Immature natural killer cell (primary cell): ENCODE measurements around the gene DNAI1. TPM values are rescaled to one million over a fixed set of nuclear protein-coding genes. Genes with fewer than 3 reads are reported as not detected.
A peak's percentile ranks its signal among the peaks of the same experiment; 100 is the strongest.

Experiments used
- DNase-seq, 3 donors: peaks; one replicate each; pipeline ENCODE4 v3.0.0; 2022; ENCODE audit warnings: mixed read lengths in 1 of 3
- H3K27ac Mint-ChIP-seq, 6 donors: one replicate each; pipeline ENCODE4 v1.8.0; 2020; ENCODE audit warnings: mixed read lengths in 6 of 6, mild to moderate bottlenecking in 5 of 6, inconsistent platforms in 4 of 6, moderate library complexity in 3 of 6
- H3K27me3 Mint-ChIP-seq, 3 donors: one replicate each; pipeline ENCODE4 v1.8.0; 2020 to 2021; ENCODE audit warnings: low read depth in 3 of 3, mild to moderate bottlenecking in 3 of 3, mixed read lengths in 3 of 3, moderate library complexity in 3 of 3, inconsistent platforms in 1 of 3
- H3K36me3 Mint-ChIP-seq, 3 donors: one replicate each; pipeline ENCODE4 v1.8.0; 2020; ENCODE audit warnings: mixed read lengths in 3 of 3, inconsistent platforms in 2 of 3, mild to moderate bottlenecking in 2 of 3
- H3K4me1 Mint-ChIP-seq, 2 donors: one replicate each; pipeline ENCODE4 v1.8.0; 2020; ENCODE audit warnings: inconsistent platforms in 2 of 2, mild to moderate bottlenecking in 2 of 2, mixed read lengths in 2 of 2, moderate library complexity in 1 of 2
- H3K4me3 Mint-ChIP-seq, 5 donors: one replicate each; pipeline ENCODE4 v1.8.0; 2020; ENCODE audit warnings: mild to moderate bottlenecking in 5 of 5, mixed read lengths in 5 of 5, inconsistent platforms in 3 of 5, moderate library complexity in 3 of 5
- H3K9me3 Mint-ChIP-seq, 6 donors: one replicate each; pipeline ENCODE4 v1.8.0; 2020; ENCODE audit warnings: mild to moderate bottlenecking in 6 of 6, mixed read lengths in 6 of 6, inconsistent platforms in 4 of 6, moderate library complexity in 3 of 6
- polyA plus RNA-seq, 3 donors: library from polyadenylated mRNA; unstranded; fragments of 300-500 nt; fragmentation: Illumina TruSeq; gene quantifications; one replicate each; pipeline ENCODE4 v1.2.3, GENCODE V29; 2021

DNAI1 gene
- polyA plus RNA-seq: not detected

DNA sequence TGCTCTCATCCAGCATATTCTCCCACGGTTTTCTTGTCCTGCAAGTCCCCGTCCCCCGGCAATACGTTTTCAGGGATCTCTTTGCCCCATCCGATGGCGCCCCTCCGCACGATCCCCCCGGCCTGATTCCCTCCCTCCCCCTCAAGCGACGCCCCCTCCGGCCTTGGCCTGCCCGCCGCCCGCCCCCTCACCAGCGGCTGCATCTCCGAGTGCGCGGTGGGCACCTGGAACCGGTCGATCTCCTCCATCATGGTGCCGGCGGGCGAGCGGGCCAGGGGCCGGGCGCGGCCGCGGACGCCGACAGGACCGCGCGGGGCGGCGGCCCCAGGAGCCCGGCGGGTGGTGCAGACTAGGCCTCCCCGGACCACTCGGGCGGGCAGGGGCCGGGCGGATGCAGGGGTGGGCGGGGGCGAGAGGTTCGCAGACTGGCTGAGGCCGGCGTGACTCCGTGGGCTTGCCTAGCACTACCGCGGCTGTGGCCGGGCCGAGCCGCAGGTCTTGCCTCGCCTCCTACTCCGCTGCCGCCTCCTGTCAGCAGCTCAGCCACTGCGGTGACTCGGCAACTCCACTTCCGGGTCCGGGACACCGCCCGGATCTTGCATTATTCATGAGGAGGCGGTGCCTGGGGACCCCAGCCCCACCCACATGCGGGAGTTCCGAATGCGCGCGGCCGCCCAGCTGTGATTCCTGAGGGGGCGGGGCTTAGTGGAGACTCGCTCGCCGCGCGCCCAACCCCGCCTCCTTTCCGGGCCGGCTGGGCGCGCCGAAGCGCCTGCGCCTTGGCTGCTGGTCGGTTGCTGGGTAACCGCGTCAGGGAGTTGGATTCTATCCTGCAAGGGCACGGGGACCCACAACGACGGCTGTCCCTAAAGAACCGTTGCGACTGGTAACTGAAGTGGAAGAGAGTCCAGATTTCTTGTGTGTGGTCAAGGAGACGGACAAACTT is at the start of gene DNAI1, which contains the start of gene FAM219A:
DNAI1 (plus strand) TSS at position 793 of the 946 bp plus-strand sequence. CDS start 201 bp downstream, outside the sequence.
FAM219A (minus strand) TSS at position 558 of the 946 bp plus-strand sequence; CDS start at position 251, 307 bp downstream.
- peaks cover 8 to 14% (median 13%) of the 10 kb centered on the region in 3 donors for H3K27me3 Mint-ChIP-seq
- no peaks in the 10 kb centered on the region for H3K36me3 Mint-ChIP-seq
- H3K27ac Mint-ChIP-seq: peak within 1 kb of the TSS; percentile 71 to 91 (median 86)
- DNase-seq: peak; percentile 100
- H3K4me3 Mint-ChIP-seq: peak within 1 kb of the TSS; percentile 89 to 94 (median 90)
- H3K9me3 Mint-ChIP-seq: no peaks in the 10 kb centered on the region
- H3K4me1 Mint-ChIP-seq: peaks cover 32 to 43% of the 10 kb centered on the region in 2 donors

DNA sequence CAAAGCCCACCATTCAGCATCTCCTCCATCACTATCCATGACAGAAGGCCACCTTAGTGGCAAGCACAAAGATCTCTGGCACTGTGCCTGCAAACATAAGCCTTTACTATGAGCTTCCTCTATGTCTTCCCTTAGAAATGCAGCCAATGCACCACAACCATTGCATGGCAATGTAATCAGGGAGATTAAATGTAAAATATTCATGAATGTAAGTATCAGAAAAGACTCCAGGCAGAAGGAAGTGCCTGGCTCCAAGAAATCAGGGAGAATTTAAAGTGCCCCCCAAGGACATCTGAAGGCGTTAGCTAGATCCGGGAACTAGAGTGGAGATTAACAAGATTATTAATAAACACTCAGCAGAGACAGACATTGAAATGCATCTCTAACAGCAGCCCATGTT is 49.5 kb upstream of the DNAI1 start:
- Mint-ChIP-seq H3K27me3 (peaks cover 0 to 1% (median 0%) of the 10 kb centered on the region in 3 donors), H3K4me1 (no peaks in the 10 kb centered on the region), H3K9me3 (no peaks in the 10 kb centered on the region), H3K36me3 (peaks cover 0 to 9% (median 0%) of the 10 kb centered on the region in 3 donors), H3K27ac (no peak overlapping the region), H3K4me3 (no peak overlapping the region)
- DNase-seq: no peak

DNA sequence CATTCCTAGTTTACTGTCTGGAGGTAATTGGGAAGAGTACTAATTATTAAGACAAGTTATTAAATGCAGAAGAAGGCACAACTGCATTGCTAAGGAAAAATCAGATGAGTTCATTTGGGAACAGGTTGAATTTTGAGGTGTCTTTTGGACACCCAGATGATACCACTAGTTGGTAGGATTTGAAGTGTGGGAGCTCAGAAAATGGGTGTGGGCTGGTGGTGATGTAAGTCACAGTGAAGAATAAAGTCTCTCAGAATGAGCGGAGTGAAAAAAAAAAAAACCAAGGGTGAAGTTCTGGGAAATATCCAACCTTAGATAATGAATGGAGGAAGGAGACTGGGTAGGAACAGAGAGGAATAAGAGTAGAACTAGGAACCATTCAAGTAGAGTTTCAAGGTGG is 46.3 kb upstream of the DNAI1 start:
- no peak for DNase-seq
- Mint-ChIP-seq H3K36me3 (peaks cover 0 to 9% (median 4%) of the 10 kb centered on the region in 3 donors), H3K4me3 (no peak overlapping the region), H3K27ac (no peak overlapping the region), H3K9me3 (no peaks in the 10 kb centered on the region), H3K4me1 (no peaks in the 10 kb centered on the region), H3K27me3 (no peaks in the 10 kb centered on the region)

DNA sequence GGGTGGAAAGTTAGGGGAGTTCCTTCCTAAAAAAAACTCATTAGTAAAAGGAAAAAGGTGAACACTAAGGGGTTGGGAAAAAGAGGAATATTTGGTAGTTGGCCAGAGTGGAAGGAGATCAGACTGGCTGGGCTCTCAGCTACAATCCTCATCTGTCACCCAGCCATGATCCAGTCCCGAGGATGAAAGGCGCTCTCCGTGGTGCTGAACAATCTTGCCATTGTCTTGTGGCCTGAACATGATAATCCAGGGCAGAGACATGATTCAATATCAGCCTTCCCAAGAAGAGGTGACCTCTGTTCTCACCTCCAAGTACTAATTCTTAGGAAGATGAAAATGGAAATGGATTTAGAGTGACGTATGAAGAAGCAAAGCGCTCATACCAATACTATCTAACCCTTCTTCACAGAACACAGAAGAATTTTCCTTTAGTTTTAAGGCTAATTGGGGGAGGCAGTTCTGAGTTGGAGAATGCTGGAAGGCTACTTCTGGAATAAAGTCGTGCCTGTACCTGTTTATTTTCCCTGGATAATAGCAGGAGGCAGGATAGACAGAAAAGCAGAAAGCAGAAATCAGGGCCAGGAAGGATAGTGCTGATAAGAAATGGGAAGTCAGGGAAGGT is 45.3 kb upstream of the DNAI1 start:
- no peak overlapping the region for H3K4me3 Mint-ChIP-seq
- no peak overlapping the region for H3K27ac Mint-ChIP-seq
- H3K27me3 Mint-ChIP-seq: no peaks in the 10 kb centered on the region
- no peaks in the 10 kb centered on the region for H3K4me1 Mint-ChIP-seq
- H3K9me3 Mint-ChIP-seq: no peaks in the 10 kb centered on the region
- DNase-seq: peak in 1 of 3 donors; percentile 11
- peaks cover 0 to 9% (median 4%) of the 10 kb centered on the region in 3 donors for H3K36me3 Mint-ChIP-seq

DNA sequence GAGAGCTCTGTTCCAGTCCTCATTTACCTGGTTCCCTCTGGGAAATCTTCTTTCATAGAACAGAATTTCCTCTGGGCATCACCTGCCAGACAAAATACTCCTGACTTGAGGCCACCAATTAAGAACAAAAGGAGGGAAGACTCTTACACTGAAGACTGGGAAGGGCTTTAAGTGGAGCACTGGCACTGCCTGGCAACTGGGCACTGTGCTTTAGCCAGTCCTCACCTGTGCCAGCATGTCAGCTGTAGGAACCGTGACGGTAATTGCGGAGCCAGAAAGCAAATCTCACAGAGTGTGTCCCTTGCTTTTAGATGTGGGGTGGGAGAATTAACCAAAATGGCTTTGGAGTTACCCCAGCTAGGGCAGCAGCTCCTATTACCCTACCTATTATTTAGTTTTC is 40.9 kb upstream of the DNAI1 start:
- H3K27ac Mint-ChIP-seq: no peak overlapping the region
- peaks cover 0 to 6% (median 2%) of the 10 kb centered on the region in 3 donors for H3K27me3 Mint-ChIP-seq

DNA sequence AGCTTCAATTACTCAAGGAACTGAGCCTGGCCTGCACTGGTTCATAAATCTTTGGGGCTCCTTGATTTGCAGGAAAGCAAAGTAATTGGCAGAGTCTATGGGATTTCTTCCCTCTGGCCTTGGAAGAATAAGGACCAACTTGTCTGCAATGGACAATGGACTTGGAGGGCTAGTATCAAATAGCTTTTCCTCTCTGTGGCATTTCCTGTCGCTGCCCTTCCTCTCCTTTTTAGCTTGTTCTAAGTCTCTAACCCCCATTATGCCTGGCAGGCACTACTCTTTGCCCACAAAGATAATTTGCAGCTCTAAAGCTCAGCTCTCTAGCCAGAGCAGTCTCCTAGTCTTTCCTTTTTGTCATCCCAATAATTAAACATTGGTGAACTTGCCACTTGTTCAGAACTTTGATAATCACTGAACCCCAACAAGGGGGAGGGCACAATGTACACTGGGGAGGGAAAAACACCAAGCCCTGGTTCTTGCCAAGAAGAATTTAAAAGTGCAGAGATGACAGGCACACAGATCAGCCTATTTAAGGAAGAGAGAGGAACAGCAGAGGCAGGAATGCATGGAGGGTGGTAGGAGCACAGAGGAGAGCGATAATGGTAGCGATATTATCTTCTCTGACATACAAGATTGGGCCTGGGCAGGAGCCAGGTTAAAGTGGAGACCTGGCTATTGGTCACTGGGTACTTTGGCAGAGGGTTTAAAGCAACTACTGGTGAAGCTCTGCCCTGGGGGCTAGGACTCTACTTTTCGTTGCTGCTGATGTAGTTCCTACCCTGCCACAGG is 38.7 kb upstream of the DNAI1 start:
- Mint-ChIP-seq H3K4me3 (no peak overlapping the region), H3K27me3 (peaks cover 0 to 8% (median 2%) of the 10 kb centered on the region in 3 donors), H3K27ac (no peak overlapping the region), H3K4me1 (no peaks in the 10 kb centered on the region), H3K9me3 (no peaks in the 10 kb centered on the region), H3K36me3 (peaks cover 0 to 13% (median 0%) of the 10 kb centered on the region in 3 donors)
- no peak for DNase-seq

More for the DNA sequence above, 40.9 kb upstream of the DNAI1 start:
- no peak for DNase-seq
- Mint-ChIP-seq H3K4me3 (no peak overlapping the region), H3K4me1 (no peaks in the 10 kb centered on the region), H3K9me3 (no peaks in the 10 kb centered on the region), H3K36me3 (peaks cover 0 to 4% (median 0%) of the 10 kb centered on the region in 3 donors)

DNA sequence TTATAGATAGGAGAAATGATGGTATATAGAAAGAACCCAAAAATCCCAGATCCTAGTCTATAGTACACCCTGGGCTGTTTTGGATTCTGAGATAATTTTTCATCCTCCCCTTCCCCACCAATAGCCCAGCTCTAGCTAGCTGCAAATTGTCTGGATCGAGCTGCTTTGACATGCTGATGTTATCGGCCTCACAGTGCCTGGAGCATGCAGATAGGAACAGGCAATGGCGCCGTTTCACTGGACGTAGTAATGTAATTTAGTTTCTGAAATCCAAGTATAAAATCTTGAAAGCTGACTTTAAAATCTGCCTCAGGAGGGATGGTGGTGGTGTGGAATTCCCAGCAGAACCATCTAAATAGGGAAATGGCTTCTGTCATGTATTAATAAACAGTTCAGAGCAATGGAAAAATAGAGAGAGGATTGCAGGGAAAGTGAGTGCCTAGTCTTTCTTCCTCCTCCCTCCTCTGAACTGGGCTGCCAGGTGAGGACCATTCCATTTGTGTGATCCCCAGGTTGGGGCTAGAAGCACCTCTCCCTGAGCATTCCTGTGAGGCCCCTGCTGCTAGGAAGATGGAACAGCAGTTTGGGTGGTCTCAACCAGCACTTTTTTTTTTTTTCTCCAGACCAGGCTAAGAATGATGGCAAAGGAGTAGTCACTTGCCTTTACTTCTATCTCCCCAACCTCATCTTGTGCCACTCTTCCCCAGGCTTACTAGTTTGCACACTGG is 32.1 kb upstream of the DNAI1 start:
- H3K4me3 Mint-ChIP-seq: no peak overlapping the region
- peaks cover 0 to 3% (median 0%) of the 10 kb centered on the region in 3 donors for H3K27me3 Mint-ChIP-seq
- DNase-seq: no peak
- no peaks in the 10 kb centered on the region for H3K9me3 Mint-ChIP-seq
- H3K36me3 Mint-ChIP-seq: peaks cover 0 to 8% (median 0%) of the 10 kb centered on the region in 3 donors
- no peak overlapping the region for H3K27ac Mint-ChIP-seq
- H3K4me1 Mint-ChIP-seq: peaks cover 0 to 2% of the 10 kb centered on the region in 2 donors

DNA sequence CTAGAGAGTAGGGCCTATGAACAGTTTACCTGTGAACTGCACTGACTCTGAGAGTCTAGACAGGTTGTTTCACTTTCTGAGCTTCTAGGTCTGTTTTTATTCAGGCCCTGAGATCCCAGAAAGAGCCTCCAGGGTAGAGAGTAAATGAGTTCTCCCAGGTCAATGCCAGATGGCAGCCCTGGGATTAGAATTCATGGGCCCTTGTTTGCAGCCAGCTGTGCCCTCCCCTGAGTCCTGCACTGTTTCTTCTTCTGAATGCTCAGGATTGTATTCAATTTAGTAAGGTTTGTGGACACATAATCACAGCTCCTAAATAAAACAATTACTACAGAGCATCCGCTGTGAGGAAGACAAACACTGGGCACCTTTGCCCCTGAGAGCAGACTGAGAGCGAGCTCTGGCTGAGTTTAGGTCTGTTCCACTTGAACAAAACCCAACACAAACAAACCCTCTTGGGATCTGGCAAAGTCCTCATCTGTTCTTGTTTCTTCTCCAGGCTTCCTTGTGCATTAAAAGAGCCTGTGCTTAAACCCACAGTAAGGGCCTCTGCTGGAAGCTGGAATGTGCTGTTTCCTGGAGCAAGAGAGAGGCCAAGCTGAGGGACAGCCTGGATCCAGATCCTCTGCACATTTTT is 30.2 kb upstream of the DNAI1 start:
- peaks cover 0 to 1% (median 0%) of the 10 kb centered on the region in 3 donors for H3K27me3 Mint-ChIP-seq
- H3K27ac Mint-ChIP-seq: no peak overlapping the region
- no peak overlapping the region for H3K4me3 Mint-ChIP-seq
- no peaks in the 10 kb centered on the region for H3K9me3 Mint-ChIP-seq
- H3K36me3 Mint-ChIP-seq: peaks cover 0 to 4% (median 0%) of the 10 kb centered on the region in 3 donors
- no peak for DNase-seq
- peaks cover 0 to 2% of the 10 kb centered on the region in 2 donors for H3K4me1 Mint-ChIP-seq

DNA sequence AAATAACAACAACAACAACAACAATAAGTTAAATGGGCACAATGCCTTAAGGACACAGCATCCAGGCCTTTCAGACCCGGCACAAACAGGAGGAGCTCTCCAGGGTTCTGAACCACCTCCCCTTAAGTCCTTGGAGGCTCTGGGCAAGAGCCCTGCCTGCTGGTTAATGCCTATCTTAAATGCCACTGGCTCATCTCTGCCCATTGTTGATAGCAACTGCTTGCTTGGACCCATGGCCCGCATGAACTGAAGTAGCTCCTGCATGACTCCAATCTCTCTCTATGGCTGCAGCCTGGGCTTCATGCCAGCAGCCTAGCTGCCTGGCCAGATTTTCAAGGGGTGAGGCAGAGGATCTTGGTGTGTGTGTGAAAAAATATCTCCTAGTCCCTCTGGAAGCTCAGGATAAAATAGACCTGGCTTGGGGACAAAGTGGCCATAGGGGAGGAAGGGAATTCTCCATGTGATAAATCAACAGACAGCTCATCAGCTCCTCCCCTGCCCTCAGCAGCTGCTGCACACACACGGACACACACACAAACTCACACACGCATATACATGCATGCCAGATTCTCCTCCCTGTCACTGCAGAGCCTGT is 27.7 kb upstream of the DNAI1 start:
- no peak for DNase-seq
- no peak overlapping the region for H3K4me3 Mint-ChIP-seq
- peaks cover 0 to 2% of the 10 kb centered on the region in 2 donors for H3K4me1 Mint-ChIP-seq
- peaks cover 0 to 1% (median 0%) of the 10 kb centered on the region in 3 donors for H3K27me3 Mint-ChIP-seq
- H3K36me3 Mint-ChIP-seq: no peaks in the 10 kb centered on the region
- no peak overlapping the region for H3K27ac Mint-ChIP-seq
- H3K9me3 Mint-ChIP-seq: no peaks in the 10 kb centered on the region

DNA sequence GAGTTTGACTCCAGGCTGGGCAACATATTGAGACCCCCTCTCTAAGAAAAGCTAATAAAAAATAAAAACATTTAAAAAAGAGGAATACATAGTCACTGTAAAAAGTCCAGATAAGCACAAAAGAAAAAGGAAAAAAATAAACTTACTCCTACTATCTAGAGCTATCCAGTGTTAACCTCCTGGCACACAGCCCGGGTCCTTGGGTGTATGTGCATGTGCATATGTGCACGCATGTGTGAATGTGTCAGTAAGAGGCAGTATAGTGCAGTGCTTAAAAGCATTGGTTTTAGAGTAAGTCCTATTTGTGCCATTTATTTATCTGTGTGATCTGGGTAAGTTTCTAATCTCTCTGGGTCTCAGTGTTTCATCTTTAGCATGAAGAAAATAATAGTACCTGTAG is 26.9 kb upstream of the DNAI1 start:
- peaks cover 0 to 2% of the 10 kb centered on the region in 2 donors for H3K4me1 Mint-ChIP-seq

DNA sequence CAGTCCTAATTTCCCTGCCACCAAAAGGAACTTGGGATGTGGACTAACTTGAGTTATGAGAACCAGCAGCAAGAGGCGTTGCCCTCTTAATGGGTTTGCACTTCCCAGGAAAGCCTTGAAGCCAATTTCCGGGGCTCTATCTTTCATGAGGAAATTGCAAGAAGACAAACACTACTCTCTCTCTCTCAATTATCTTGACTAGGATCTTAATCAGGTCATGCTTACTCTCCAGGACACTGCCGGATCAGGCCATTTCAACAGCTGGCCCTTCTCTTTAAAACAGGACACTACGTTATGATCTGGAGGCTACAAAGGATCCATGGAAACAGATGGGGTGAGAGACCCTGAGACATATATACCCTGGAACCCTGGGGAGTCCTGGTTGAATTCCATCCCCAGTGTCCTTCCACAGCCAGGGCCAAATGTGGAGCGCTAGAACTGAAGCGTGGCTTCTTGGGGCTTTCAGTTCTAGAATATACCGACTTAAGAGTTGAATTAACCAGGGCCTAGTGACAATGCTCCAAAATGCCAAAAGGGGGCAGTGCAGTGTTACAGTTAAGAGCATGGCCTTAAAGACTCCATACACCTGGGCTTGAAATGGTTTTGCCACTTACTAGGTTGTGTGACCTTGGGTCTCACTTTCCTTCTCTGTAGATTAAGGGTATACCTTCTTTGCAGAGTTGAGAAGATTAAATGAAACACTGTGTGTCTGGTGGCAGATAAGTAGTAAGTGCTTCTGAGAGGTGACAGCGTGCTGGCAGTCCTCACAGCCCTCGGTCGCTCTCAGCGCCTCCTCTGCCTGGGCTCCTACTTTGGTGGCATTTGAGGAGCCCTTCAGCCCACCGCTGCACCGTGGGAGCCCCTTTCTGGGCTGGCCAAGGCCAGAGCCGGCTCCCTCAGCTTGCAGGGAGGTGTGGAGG is 21.3 kb upstream of the DNAI1 start:
- no peak overlapping the region for H3K27ac Mint-ChIP-seq
- peaks cover 0 to 2% (median 0%) of the 10 kb centered on the region in 6 donors for H3K9me3 Mint-ChIP-seq
- peak; percentile 50 to 61 (median 51) for DNase-seq
- H3K4me1 Mint-ChIP-seq: peaks cover 4 to 9% of the 10 kb centered on the region in 2 donors
- no peak overlapping the region for H3K4me3 Mint-ChIP-seq
- no peaks in the 10 kb centered on the region for H3K27me3 Mint-ChIP-seq
- H3K36me3 Mint-ChIP-seq: no peaks in the 10 kb centered on the region

More for the DNA sequence above, 26.9 kb upstream of the DNAI1 start:
- Mint-ChIP-seq H3K9me3 (no peaks in the 10 kb centered on the region), H3K4me3 (no peak overlapping the region), H3K27me3 (peaks cover 0 to 1% (median 0%) of the 10 kb centered on the region in 3 donors), H3K36me3 (no peaks in the 10 kb centered on the region), H3K27ac (no peak overlapping the region)
- no peak for DNase-seq
